G401 (cell line): Measurements from ENCODE around the gene FAM114A1. TPM values are rescaled to one million over a fixed set of nuclear protein-coding genes. Genes with fewer than 3 reads are reported as not detected.
A peak's percentile ranks its signal among the peaks of the same experiment; 100 is the strongest.
"Not testable (repeated sequence)": the region's sequence is repeated elsewhere in the genome, so short reads cannot be mapped to it uniquely, and the experiment has no call there.

Source experiments
- DNase-seq: peaks from one replicate; pipeline ENCODE4 v3.0.0-alpha.2; 2015; ENCODE audit warnings: low spot score
- in situ Hi-C: cut with HindIII; loops from 2 replicates; pipeline ENCODE4 v1.10.0; 2016; ENCODE audit warnings: low sequenced_read_pairs, mixed read lengths
- total RNA-seq: library from RNA; depleted of rRNA; stranded (reverse); fragments of >200 nt; shearing (Covaris generic); gene quantifications from 2 replicates; pipeline ENCODE4 v1.2.3, GENCODE V29; 2014; rRNA removed

Gene FAM114A1
- total RNA-seq, 1 experiment from 2014 or later, result 8.7 TPM

DNA sequence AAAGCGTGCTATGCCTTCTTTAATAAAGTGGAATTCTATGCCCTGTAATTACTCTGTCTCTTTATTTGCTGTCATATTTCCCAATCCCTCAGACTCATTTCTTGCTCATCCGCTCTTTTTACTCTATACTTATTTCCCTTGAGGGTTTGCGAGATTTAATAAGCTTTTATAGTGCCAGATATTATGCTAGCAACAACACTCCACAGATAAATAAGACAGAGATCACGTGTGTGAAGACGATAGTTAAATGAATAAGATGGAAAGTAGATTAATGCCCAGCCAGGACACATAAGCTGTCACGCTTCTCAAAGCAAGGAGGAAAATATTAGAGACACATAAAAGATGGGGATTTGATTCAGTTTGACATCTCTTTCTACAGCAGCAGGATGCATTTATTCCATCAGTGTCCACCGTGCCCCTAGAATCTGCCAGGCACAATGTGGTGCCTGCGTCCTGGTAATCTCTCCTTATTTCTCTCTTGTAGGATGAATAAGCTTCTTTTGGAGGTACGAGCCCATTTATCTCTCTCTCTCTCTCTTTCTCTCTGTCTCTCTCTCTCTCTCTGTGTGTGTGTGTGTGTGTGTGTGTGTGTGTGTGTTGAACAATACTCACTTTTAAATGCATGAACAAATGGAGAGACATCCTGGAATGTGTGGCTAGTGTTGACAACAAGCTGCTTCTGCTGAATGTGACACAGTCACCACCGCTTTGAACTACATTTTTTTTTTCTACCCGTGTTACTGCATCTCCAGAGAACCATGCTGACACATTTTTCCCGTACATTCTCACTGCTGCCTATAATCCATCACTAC is 116.4 kb downstream of the FAM114A1 start:
- peak; percentile 71 for DNase-seq
- in situ Hi-C loops, result no loop called here

DNA sequence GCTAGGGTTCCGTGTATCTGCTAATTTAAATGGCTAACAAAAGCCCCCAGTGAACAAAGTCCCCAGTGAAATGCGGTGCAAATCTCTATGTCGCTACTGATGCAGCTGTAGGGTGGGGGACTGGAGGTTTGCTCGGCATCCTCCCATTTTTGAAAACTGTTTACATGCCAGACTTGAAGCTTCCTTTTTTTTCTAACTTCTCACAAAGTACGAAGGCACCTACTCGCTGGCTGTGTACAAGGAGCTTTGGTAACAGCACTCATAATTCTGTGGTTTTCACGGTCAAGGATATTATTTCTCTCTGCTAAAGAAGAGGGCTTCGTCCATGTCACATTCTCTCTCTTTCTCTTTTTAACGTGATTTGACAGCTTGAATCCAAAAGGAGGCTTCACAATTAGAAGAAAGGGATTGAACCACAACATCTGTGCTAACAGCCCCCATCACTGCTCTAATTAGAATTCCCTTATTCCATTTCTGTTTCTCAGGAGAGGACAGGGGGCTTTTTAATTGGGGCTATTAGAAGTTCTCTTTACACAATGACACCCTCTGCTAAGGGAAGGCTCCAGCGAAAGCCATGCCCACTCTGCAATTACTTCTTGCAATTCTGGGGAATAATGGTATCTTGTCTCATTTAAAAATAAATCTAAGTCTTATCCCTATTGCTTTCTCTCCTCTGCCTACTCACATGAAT is 117.9 kb downstream of the FAM114A1 start:
- no peak for DNase-seq
- in situ Hi-C loops, result no loop called here

DNA sequence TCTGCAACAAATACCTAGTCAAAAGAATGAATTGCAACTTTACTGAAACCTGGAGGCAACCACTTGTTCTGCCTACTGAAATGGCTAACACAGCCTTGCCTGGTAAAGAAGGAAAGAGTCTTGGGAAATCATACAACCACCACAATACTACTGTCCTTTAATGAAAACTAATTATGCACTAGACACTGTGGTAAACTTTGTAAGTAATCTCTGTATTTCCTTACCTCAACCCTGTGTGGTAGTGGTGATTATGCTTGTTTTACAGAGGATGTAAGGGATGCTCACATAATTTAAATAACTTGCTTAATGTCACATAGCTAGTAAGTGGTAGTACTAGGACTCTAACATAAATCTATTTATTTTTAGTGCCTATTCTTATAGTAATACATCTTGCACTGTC is 119.9 kb downstream of the FAM114A1 start:
- in situ Hi-C loops, result no loop called here
- no peak for DNase-seq

DNA sequence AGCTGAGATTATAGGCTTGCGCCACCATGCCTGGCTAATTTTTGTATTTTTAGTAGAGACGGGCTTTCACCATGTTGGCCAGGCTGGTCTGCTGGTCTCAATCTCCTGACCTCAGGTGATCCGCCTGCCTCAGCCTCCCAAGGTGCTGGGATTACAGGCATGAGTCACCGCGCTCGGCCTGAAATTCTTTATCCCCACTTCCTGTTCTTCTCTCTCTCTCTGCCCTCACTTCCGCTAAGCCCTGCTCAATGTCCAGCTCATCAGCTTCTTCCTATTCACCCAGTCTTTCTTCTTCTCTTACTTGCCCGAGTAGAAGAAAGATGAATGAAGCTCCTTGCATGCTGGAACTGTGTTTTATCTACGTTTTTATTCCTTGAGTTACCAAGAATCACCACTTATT is 120.7 kb downstream of the FAM114A1 start:
- DNase-seq, in situ Hi-C loops: not testable (repeated sequence)

DNA sequence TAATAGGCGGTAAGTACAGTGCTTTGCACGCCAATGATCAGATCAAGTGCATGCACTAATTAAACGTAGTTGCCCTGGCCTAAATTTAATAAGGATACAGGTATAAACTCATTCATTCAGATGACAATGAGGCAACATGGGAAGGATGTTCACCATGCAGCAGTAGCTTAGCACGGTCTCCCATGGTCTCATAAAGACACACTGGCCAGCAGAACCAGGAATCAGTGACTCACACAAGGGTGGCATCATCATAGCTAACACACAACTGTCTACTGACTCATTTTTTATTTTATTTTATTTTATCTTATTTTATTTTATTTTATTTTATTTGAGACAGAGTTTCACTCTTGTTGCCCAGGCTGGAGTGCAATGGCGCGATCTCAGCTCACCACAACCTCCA is 121.9 kb downstream of the FAM114A1 start:
- in situ Hi-C loops, result no loop called here
- DNase-seq, result no peak

DNA sequence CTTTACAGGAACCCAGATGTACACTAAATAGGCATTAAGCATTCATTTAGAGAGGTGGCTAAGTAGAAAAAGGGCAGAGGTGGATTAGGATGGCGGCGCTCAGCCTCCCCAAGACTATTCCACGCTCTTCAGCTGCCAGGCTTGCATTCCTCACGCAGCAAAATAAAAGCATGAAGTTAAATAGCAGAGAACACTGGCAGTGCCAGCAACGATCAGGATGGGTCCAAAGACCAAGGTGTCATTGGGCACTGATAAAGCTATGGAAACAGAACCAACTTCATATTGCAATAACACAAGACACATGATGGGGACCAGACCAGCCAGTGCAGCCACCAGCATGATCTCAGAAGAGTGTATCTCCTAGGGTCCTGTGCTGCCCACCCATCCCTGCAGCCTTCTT is 122.6 kb downstream of the FAM114A1 start:
- DNase-seq, result no peak
- in situ Hi-C loops, result no loop called here

DNA sequence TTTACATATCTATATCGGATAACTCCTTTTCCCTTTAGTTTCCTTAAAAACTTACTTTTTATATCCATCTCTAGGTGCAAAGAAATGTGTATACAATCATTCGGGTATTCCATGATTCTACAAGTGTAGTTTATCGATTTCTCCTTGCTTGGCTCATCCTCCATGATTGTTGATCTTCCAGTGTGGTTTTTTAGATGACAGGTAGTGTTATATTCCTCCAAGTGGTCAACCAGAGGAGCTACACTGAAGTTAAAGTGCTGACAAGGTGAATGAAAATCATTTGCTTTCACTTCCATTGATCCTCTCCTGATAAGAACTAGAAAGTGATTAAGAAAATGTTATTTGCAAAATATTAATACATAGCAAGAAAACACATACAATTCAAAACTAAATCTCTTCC is 126.1 kb downstream of the FAM114A1 start:
- no peak for DNase-seq
- in situ Hi-C loops, result no loop called here

DNA sequence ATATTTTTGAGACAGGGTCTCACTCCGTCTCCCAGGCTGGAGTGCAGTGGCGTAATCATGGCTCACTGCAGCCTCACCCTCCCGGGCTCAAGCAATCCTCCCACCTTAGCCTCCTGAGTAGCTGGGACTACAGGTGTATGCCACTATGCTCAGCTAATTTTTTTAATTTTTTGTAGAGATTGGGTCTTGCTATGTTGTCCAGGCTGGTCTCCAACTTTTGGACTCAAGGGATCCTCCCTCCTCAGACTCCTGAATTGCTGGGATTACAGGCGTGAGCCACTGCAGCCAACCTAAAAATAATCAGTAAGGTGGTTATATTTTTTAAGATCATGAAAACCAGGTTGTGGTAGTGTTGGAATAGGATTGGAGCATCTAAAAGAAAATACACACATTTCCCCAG is 126.5 kb downstream of the FAM114A1 start:
- no peak for DNase-seq
- in situ Hi-C loops, result no loop called here

Other genes with a start within 250 kb of the FAM114A1 start
- gene KLF3, start 203.6 kb upstream of the FAM114A1 start, total RNA-seq, result 3.0 and 5.1 TPM in 2 replicates
- gene TLR10, start 84.8 kb upstream of the FAM114A1 start, total RNA-seq, result not detected in 2 replicates
- gene TLR1, start 63.0 kb upstream of the FAM114A1 start, total RNA-seq, result not detected in 2 replicates
- gene TLR6, start 11.0 kb upstream of the FAM114A1 start, total RNA-seq, result 0.03 TPM in 1 of 2 replicates, not detected in the other
- 0.07 TPM in 1 of 2 replicates, not detected in the other for gene TMEM156, start 164.6 kb downstream of the FAM114A1 start, total RNA-seq
- gene KLHL5, start 194.4 kb downstream of the FAM114A1 start, total RNA-seq, result 68.1 and 91.7 TPM in 2 replicates